Tibial nerve (tissue), 3 donors: ENCODE data around the gene CAMK1.

Experiments
- CTCF ChIP-seq, 5 experiments: fragments of 200-600 bp in 3 of 5; fragments of 450-650 bp in 2 of 5; sonication (generic) in 3 of 5; IDR thresholded peaks; one replicate each; pipeline ENCODE4 v1.5.1; 2016 to 2019; ENCODE audit warnings: antibody characterized with exemption in 5 of 5, mild to moderate bottlenecking in 3 of 5, moderate library complexity in 2 of 5
- POLR2A ChIP-seq, 2 donors: fragments of 450-650 bp; IDR thresholded peaks; one replicate each; pipeline ENCODE4 v1.6.1; 2017; ENCODE audit warnings: antibody characterized with exemption in 2 of 2, mild to moderate bottlenecking in 2 of 2, moderate library complexity in 2 of 2

- TF ChIP-seq CTCF (IDR thresholded peaks at IDR 0.05), result no peak
- no peak for TF ChIP-seq POLR2A (IDR thresholded peaks at IDR 0.05)
These were observed 10.7 kb upstream of the CAMK1 start for GRCh38 chr3:9780458-9780812.
